HepG2 (cell line): ENCODE results near the gene GLI3. TPM values are rescaled to one million over a fixed set of nuclear protein-coding genes. Genes with fewer than 3 reads are reported as not detected.

Source experiments
- ATAC-seq: fragments of 200-7000 bp; cut with Tn5 transposase; 3 replicates; pipeline ENCODE4 v1.9.1; 2020; ENCODE audit warnings: mild to moderate bottlenecking, moderate library complexity
- BruUV-seq: library from RNA; stranded (reverse); fragments of 400-500 nt; replicated peaks from 2 replicates; lab custom pipeline; 2021; lab: Mats Ljungman, UMichigan
- CTCF ChIA-PET: fragments of 300-600 bp; formaldehyde crosslinking; extraction: SDS; loops from one replicate; lab custom pipeline; 2021; ENCODE audit warnings: low total read pairs, inconsistent platforms, low intra/inter-chr PET ratio; lab: Yijun Ruan, JAX
- POLR2A ChIA-PET: fragments of 350-600 bp; sonication (Branson Sonifier 250); formaldehyde crosslinking; loops from one replicate; lab custom pipeline; 2020; ENCODE audit warnings: antibody characterized with exemption, inconsistent platforms; lab: Yijun Ruan, JAX
- DNase-seq: peaks from one replicate; pipeline ENCODE4 v3.0.0-alpha.2; 2015; ENCODE audit warnings: low spot score
- FAIRE-seq: peaks from 3 replicates; lab custom pipeline; 2011; peaks lifted over from hg19 to GRCh38; lab: Jason Lieb, UNC
- H2AFZ ChIP-seq: one replicate; pipeline ENCODE4 v1.6.1; 2011; ENCODE audit warnings: low read length, inconsistent platforms
- H3K27ac ChIP-seq: fragments of 300-600 bp; 3 replicates; pipeline ENCODE4 v1.8.0; 2011; ENCODE audit warnings: mixed run types, mild to moderate bottlenecking, mixed read lengths, low read length, inconsistent platforms; ENCODE audit not compliant: insufficient read depth; ENCODE audit errors: extremely low read length
- H3K27me3 ChIP-seq, 2 experiments: fragments of 200-600 bp in 1 of 2; 2 replicates in 1 of 2; 3 replicates in 1 of 2; pipeline versions ENCODE4 v1.6.0 to v1.8.0; 2011; ENCODE audit warnings: low read length in 2 of 2, mild to moderate bottlenecking in 2 of 2, moderate library complexity in 2 of 2, inconsistent platforms in 1 of 2; ENCODE audit not compliant: insufficient read depth in 2 of 2, control insufficient read depth in 1 of 2
- H3K36me3 ChIP-seq, 2 experiments: fragments of 200-600 bp in 1 of 2; replicated peaks in 1 of 2; 2 replicates in 1 of 2; 3 replicates in 1 of 2; pipeline versions ENCODE4 v1.5.1 to v1.8.0; 2011; ENCODE audit warnings: low read length in 2 of 2, inconsistent platforms in 1 of 2; ENCODE audit not compliant: insufficient read depth in 2 of 2, control insufficient read depth in 1 of 2
- H3K4me1 ChIP-seq: 2 replicates; pipeline ENCODE4 v1.5.1; 2012; ENCODE audit warnings: low read length, inconsistent platforms; ENCODE audit not compliant: insufficient read depth
- H3K4me2 ChIP-seq: 2 replicates; pipeline ENCODE4 v1.6.0; 2011; ENCODE audit warnings: low read depth, low read length, inconsistent platforms
- H3K4me3 ChIP-seq, 3 experiments: fragments of 200-600 bp in 1 of 3; sonication (generic), shearing (Covaris generic) in 1 of 3; replicated peaks in 1 of 3; 2 replicates each; pipeline ENCODE4 v1.5.1; 2011 to 2016; ENCODE audit warnings: low read length in 3 of 3, inconsistent platforms in 2 of 3, low read depth in 2 of 3, mild to moderate bottlenecking in 2 of 3, control low read depth in 1 of 3, mixed read lengths in 1 of 3; ENCODE audit not compliant: insufficient read depth in 1 of 3
- H3K79me2 ChIP-seq: one replicate; pipeline ENCODE4 v1.6.1; 2011; ENCODE audit warnings: low read length, inconsistent platforms; ENCODE audit not compliant: insufficient read depth
- H3K9ac ChIP-seq: 2 replicates; pipeline ENCODE4 v1.6.0; 2011; ENCODE audit warnings: mild to moderate bottlenecking, low read depth, low read length, inconsistent platforms; ENCODE audit not compliant: insufficient read depth
- H3K9me3 ChIP-seq: 2 replicates; pipeline ENCODE4 v1.5.1; 2012; ENCODE audit warnings: mild to moderate bottlenecking, low read length
- H4K20me1 ChIP-seq: 2 replicates; pipeline ENCODE4 v1.6.0; 2011; ENCODE audit warnings: inconsistent platforms, mild to moderate bottlenecking, low read length, moderate library complexity; ENCODE audit not compliant: insufficient read depth
- ARNTL ChIP-seq: sonication (generic); formaldehyde crosslinking; IDR thresholded peaks from 2 replicates; pipeline ENCODE4 v1.4.0; 2020; ENCODE audit warnings: mild to moderate bottlenecking, missing genetic modification reagents
- CAMTA2 ChIP-seq: sonication (generic); formaldehyde crosslinking; IDR thresholded peaks from 2 replicates; pipeline ENCODE4 v1.4.0; 2020; ENCODE audit warnings: mild to moderate bottlenecking, missing genetic modification reagents, borderline replicate concordance
- ERF ChIP-seq: IDR thresholded peaks from 2 replicates; pipeline ENCODE4 v1.6.1; 2018; ENCODE audit warnings: missing biosample characterization, missing genetic modification reagents
- HMG20A ChIP-seq: IDR thresholded peaks from 2 replicates; pipeline ENCODE4 v1.6.1; 2016; ENCODE audit warnings: borderline replicate concordance
- POGZ ChIP-seq: sonication (generic); formaldehyde crosslinking; IDR thresholded peaks from 2 replicates; pipeline ENCODE4 v1.4.0; 2020; ENCODE audit warnings: mild to moderate bottlenecking, missing genetic modification reagents
- RFXANK ChIP-seq: IDR thresholded peaks from 2 replicates; pipeline ENCODE4 v1.6.1; 2016
- ZNF747 ChIP-seq: sonication (generic); formaldehyde crosslinking; IDR thresholded peaks from 2 replicates; pipeline ENCODE4 v1.8.1; 2023; ENCODE audit warnings: missing genetic modification reagents, mild to moderate bottlenecking, borderline replicate concordance
- WGBS: methylation state at CpG from one replicate; pipeline ENCODE4 v1.1.6; 2017; ENCODE audit warnings: low lambda C conversion rate; 5-methylcytosine and 5-hydroxymethylcytosine counted together
- in situ Hi-C: cut with HindIII; loops from 2 replicates; pipeline ENCODE4 v1.10.0; 2017; ENCODE audit warnings: low pct_unique_long_range_greater_than_20kb; ENCODE audit not compliant: extremely low pct_ligation_motif_present
- intact Hi-C: fragments of 100-400 bp; cut with micrococcal nuclease; formaldehyde crosslinking; loops from one replicate; pipeline ENCODE4 v1.10.0; 2022; ENCODE audit not compliant: unreplicated experiment
- polyA plus RNA-seq, 8 experiments: library from polyadenylated mRNA; depleted of rRNA in 3 of 8; stranded (reverse) in 7 of 8; unstranded in 1 of 8; fragments of >200 nt; fragmentation: Illumina TruSeq in 4 of 8; extraction: Trizol in 4 of 8; gene quantifications; 2 replicates each; pipeline versions ENCODE4 v1.2.1 to v1.2.3, GENCODE V29; 2011 to 2016; ENCODE audit warnings: low read depth in 4 of 8, missing spikeins in 1 of 8, mixed read lengths in 1 of 8; ENCODE audit not compliant: insufficient read depth in 1 of 8
- total RNA-seq, 5 experiments: library from RNA; depleted of rRNA; stranded (reverse); fragments of >200 nt; fragmentation: Illumina TruSeq; extraction: Trizol; gene quantifications; 2 replicates each; pipeline ENCODE4 v1.2.3, GENCODE V29; 2016; ENCODE audit warnings: low read depth in 1 of 5
- TF ChIP-seq, protein P1 (sequence below): sonication (generic); formaldehyde crosslinking; IDR thresholded peaks from 2 replicates; pipeline ENCODE4 v1.8.1; 2023; ENCODE audit warnings: mild to moderate bottlenecking, missing genetic modification reagents
- TF ChIP-seq, protein P2 (sequence below): sonication (generic); formaldehyde crosslinking; IDR thresholded peaks from 2 replicates; pipeline ENCODE4 v1.4.0; 2020; ENCODE audit warnings: missing genetic modification reagents, borderline replicate concordance

GLI3 gene
- total and polyA plus RNA-seq, 2 of the 13 experiments (the other 11 are each of a cell fraction or from before 2014, with no cell fraction given) = not detected

DNA sequence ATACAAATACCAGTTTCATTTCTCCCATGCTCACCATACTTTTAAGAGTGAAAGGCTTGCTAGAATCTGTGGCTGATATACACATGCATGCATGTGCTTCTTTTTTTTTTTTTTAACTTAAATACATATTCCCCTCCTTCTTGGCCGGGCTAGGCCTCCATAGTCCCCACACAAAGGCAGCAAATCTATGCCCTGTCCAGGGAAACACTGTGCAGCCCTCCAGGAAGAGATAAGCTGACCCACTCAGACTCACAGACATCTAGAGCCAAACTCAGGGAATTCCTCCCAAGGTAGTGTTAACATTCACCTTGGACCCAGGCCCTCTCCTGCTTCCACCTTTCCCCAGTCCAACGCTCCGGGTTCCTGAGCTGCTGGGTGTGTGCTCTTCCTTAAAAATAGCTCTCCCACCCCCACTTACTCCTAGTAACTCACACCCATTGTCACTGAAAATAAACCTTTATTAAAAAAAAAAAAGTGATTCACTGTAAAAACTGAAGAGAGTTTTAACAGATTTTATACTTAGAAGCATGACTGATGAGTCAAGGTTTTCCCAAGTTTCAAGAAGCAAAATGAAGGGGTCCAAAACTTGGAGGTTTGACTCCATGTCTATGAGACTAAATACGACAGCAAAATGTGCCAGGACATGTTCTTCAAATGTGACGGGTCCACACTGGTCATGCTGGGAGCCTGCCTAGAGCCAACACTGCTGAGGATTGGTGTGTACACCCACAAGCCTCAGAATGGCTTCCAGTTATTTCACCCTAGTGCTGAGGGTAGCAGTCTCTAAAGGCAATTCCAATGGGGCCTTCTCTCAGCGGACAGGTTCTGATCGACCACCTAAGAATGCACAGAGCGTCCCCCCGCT is 159.5 kb downstream of the GLI3 start:
- Histone ChIP-seq H3K27ac (no peak overlapping the region), H2AFZ (no peak overlapping the region), H3K4me2 (no peak overlapping the region), H4K20me1 (no peaks in the 10 kb centered on the region), H3K27me3 (peaks cover 0 to 2% of the 10 kb centered on the region in 2 experiments; a peak in 2 of 5 replicates), H3K36me3 (no peaks in the 10 kb centered on the region), H3K9ac (no peak overlapping the region), H3K4me1 (no peaks in the 10 kb centered on the region), H3K79me2 (no peaks in the 10 kb centered on the region), H3K4me3 (no peak overlapping the region), H3K9me3 (no peaks in the 10 kb centered on the region)
- FAIRE-seq (no peak), ATAC-seq (no peak), DNase-seq (no peak)
- BruUV-seq = no TSS peak
- intact Hi-C loops = no loop called here
- WGBS = 47% methylated on average over 9 of the region's 9 CpGs
- POLR2A ChIA-PET = no interaction called here
- in situ Hi-C loops = no loop called here
- TF ChIP-seq CAMTA2 (CRISPR knock-in tag) = no peak
- TF ChIP-seq ZNF747 (CRISPR knock-in tag) = no peak
- TF ChIP-seq, protein P1, sequence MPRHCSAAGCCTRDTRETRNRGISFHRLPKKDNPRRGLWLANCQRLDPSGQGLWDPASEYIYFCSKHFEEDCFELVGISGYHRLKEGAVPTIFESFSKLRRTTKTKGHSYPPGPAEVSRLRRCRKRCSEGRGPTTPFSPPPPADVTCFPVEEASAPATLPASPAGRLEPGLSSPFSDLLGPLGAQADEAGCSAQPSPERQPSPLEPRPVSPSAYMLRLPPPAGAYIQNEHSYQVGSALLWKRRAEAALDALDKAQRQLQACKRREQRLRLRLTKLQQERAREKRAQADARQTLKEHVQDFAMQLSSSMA = no peak
- TF ChIP-seq RFXANK (CRISPR knock-in tag) = no peak
- no peak for TF ChIP-seq ARNTL (CRISPR knock-in tag)
- no peak for TF ChIP-seq POGZ (CRISPR knock-in tag)
- TF ChIP-seq HMG20A (CRISPR knock-in tag) = no peak
- TF ChIP-seq, protein P2, sequence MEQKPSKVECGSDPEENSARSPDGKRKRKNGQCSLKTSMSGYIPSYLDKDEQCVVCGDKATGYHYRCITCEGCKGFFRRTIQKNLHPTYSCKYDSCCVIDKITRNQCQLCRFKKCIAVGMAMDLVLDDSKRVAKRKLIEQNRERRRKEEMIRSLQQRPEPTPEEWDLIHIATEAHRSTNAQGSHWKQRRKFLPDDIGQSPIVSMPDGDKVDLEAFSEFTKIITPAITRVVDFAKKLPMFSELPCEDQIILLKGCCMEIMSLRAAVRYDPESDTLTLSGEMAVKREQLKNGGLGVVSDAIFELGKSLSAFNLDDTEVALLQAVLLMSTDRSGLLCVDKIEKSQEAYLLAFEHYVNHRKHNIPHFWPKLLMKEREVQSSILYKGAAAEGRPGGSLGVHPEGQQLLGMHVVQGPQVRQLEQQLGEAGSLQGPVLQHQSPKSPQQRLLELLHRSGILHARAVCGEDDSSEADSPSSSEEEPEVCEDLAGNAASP (CRISPR knock-in tag) = no peak
- TF ChIP-seq ERF (CRISPR knock-in tag) = no peak
- CTCF ChIA-PET = no interaction called here
